ENCODE measurements around the gene EIF5.

The EIF5 gene

DNA sequence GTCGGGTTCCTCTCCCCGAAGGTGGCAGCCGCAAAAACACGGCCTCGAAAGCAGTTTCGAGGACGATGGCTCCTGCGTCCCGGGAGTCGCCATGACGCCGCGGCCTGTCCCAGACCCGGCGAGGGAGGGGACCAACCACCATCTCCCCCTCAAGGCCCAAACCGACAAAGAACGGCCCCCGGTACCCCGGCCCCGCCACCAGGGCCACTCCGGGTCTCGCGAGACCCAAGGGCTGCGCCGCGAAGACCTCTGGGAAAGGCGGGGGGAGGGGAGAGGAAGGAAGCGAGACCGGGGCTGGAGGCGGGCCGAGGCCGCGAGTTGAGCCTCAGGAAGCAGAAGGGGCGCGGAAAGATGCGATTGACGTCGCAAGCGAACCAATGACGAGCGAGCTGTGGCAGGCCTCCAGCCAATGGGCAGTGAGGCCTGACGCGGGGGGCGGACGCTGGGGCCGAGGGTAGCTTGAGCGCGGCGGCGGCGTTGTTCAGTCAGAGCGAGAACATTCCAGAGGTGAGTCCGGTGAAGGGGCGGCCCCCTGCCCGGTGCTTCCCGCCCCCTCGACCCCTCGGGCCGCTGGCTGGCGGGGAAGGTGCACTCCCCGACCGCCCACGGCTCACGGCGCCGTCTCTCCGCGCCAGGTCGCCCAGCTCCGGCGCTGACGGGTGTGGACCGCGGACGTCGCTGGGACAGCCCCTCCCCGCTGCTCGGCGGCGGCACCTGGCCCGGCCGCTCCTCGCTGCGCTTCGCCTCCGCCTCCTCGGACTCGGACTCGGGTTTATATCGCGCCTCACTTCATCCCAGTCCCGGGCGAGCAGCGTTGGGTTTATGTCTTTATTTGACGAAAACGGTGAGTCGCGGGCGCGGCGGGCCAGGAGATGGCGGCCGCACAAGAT is at the start of gene EIF5:
EIF5 (plus strand) TSS at position 484 of the 890 bp plus-strand sequence. CDS start 1,624 bp downstream, outside the sequence.
- Histone ChIP-seq H3K4me3 (ENCODE audit: low read depth in 1 of 2, low read length in 2 of 2) (peak within 1 kb of the TSS; percentile 87 to 97), H3K4me1 (ENCODE audit: insufficient read depth, low read length) (peaks cover 27% of the 10 kb centered on the region), H3K9ac (ENCODE audit: low read length) (peak within 1 kb of the TSS; percentile 94), H3K9me3 (ENCODE audit: low read length) (no peaks in the 10 kb centered on the region), H3K27ac (ENCODE audit: low read depth, low read length) (peak within 1 kb of the TSS; percentile 96), H3K27me3 (ENCODE audit: control insufficient read depth in 1 of 2, insufficient read depth in 2 of 2, low read length in 2 of 2) (no peaks in the 10 kb centered on the region), H3K36me3 (ENCODE audit: insufficient read depth, low read length) (peaks cover 37% of the 10 kb centered on the region)

DNA sequence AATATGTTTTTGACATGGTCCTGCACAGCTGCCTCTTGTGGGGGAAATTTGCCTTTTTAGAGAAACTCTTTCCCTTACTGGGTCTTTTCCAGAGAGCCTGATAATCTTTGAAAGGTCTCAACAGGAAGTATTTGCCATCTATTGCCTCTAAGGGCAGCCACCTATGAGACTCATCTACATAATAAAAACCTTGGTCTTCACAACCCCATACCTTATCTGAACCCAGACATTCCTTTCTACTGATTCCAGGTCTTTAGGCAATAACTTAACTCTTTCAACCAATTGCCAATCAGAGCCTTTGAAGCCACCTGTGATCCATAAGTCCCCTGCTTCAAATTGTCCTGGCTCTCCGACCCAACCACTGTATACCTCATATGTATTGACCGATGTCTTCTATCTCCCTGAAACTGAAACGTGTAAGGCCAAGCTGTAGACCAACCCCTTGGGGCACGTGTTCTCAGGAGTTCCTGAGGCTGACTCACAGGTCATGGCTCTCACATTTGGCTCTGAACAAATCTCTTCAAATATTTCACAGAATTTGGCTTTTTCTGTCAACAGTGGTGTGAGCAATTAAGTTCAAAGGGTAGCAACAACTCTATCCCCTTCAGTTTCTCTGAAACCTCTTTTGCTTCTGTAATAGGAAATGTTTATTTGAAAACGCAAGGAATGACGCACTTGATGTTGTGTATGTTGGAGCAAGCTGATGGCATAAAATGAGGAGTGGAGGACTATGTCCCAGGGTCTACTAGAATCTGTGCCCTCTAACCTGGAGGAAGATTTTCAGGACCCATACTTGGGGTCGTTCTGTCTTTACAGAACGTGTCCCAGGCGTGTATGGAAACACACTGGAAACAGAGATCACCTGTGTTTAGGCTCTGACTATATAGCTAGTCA is 49.2 kb upstream of the EIF5 start:
- Histone ChIP-seq H3K9ac (ENCODE audit: low read length) (no peak overlapping the region), H3K36me3 (ENCODE audit: insufficient read depth, low read length) (no peaks in the 10 kb centered on the region), H3K4me3 (ENCODE audit: low read depth in 1 of 2, low read length in 2 of 2) (no peak overlapping the region), H3K27me3 (ENCODE audit: control insufficient read depth in 1 of 2, insufficient read depth in 2 of 2, low read length in 2 of 2) (peaks cover 0 to 8% of the 10 kb centered on the region in 2 donors), H3K27ac (ENCODE audit: low read depth, low read length) (no peak overlapping the region), H3K9me3 (ENCODE audit: low read length) (no peaks in the 10 kb centered on the region), H3K4me1 (ENCODE audit: insufficient read depth, low read length) (peaks cover 3% of the 10 kb centered on the region)

DNA sequence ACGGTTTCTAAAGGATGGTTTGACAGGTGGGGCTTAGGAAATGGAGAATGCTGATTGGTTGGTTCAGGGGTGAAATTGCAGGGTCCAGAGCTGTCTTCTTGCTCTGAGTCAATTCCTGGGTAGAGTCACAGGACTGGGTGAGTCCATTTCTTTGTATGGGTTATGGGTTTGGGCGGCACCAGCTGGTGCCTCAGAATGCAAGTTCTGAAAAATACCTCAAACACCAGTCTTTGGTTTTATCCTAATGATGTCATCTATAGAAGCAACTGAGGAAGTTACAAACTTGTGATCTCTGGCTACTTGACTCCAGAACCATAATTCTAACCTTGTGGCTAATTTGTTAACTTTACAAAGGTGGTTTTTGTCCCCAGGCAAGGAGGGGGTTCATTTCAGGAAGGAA is 47.6 kb upstream of the EIF5 start:
- Histone ChIP-seq H3K27me3 (ENCODE audit: control insufficient read depth in 1 of 2, insufficient read depth in 2 of 2, low read length in 2 of 2) (peaks cover 0 to 7% of the 10 kb centered on the region in 2 donors), H3K9me3 (ENCODE audit: low read length) (no peaks in the 10 kb centered on the region), H3K27ac (ENCODE audit: low read depth, low read length) (no peak overlapping the region), H3K4me1 (ENCODE audit: insufficient read depth, low read length) (no peaks in the 10 kb centered on the region), H3K9ac (ENCODE audit: low read length) (no peak overlapping the region), H3K4me3 (ENCODE audit: low read depth in 1 of 2, low read length in 2 of 2) (no peak overlapping the region), H3K36me3 (ENCODE audit: insufficient read depth, low read length) (no peaks in the 10 kb centered on the region)

DNA sequence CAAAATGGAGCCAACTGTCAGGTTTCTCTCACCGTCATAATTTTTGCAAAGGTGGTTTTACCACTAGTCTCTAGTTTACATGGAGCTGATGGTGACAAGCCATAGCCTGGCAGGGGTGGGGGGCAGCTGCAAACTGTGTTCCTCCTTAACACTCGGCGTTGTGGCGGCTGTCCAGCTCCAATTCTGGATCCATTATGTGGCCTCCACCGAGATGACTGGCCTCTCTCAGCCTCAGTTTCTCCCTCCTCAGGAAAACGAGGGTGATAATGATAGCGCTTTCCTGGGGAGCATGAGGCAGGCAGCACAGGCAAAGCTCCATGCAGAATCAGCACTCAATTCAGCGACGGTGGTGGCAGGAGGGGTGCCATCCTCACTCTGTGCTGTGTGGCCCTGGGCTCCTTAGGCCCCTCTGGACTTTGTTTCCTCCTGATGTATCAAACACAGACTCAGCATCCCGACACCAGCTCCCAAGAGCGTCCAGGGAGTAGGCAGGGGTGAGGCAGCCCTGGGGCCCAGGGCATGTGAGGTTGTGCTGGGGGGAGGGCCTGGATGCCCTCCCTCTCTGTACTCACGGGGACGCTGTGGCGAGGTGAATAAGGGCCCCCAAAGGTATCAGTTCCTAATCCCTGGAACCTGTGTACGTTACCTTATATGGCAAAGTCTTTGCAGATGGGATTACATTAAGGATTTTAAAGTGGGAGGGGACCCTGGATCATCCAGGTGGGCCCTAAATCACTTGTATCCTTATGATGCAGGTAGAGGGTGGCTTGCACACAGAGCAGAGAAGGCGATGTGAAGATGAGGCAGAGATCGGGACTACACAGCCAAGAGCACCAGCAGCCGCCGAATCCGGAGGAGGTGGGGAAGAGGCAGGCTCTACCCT is 46.8 kb upstream of the EIF5 start:
- no peaks in the 10 kb centered on the region for H3K9me3 ChIP-seq (ENCODE audit: low read length)
- no peak overlapping the region for H3K4me3 ChIP-seq (ENCODE audit: low read depth in 1 of 2, low read length in 2 of 2)
- H3K27me3 ChIP-seq (ENCODE audit: control insufficient read depth in 1 of 2, insufficient read depth in 2 of 2, low read length in 2 of 2) = peaks cover 0 to 7% of the 10 kb centered on the region in 2 donors
- no peaks in the 10 kb centered on the region for H3K4me1 ChIP-seq (ENCODE audit: insufficient read depth, low read length)
- H3K27ac ChIP-seq (ENCODE audit: low read depth, low read length) = no peak overlapping the region
- no peak overlapping the region for H3K9ac ChIP-seq (ENCODE audit: low read length)
- no peaks in the 10 kb centered on the region for H3K36me3 ChIP-seq (ENCODE audit: insufficient read depth, low read length)

DNA sequence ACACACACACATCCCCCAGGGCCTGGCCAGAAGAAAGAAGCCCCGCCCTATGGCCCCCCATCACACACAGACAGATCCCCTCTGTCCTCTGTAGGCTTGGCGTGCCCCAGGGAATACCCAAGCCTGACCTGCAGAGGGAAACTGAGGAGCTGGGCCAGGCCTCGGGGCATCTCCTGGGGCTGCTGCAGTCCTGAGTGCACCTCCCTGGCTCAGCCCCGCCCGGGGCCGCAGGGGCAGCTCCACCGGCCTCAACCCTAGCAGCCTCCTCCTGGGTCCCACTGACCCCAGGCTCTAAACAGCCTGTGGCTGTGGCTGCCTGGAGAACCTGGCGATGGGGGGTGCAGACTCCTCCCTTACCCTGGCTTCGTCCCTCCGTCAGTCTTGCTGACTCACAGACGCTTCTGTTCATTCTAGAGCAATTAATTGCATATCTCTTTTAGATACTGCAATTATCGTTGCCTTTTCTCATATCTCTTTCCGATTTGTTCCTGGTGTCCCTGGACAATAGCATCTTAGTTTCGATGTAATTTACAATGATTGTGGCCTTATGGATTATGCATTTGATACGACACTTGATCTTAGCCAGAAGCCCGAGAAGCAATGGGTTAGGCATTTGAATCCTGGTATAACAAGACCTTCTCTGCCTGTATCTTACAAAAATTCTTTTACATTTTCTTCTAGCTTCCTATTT is 45.8 kb upstream of the EIF5 start:
- no peak overlapping the region for H3K27ac ChIP-seq (ENCODE audit: low read depth, low read length)
- H3K9me3 ChIP-seq (ENCODE audit: low read length) = no peaks in the 10 kb centered on the region
- H3K36me3 ChIP-seq (ENCODE audit: insufficient read depth, low read length) = no peaks in the 10 kb centered on the region
- no peaks in the 10 kb centered on the region for H3K4me1 ChIP-seq (ENCODE audit: insufficient read depth, low read length)
- H3K27me3 ChIP-seq (ENCODE audit: control insufficient read depth in 1 of 2, insufficient read depth in 2 of 2, low read length in 2 of 2) = peaks cover 0 to 8% of the 10 kb centered on the region in 2 donors
- H3K9ac ChIP-seq (ENCODE audit: low read length) = no peak overlapping the region
- no peak overlapping the region for H3K4me3 ChIP-seq (ENCODE audit: low read depth in 1 of 2, low read length in 2 of 2)

DNA sequence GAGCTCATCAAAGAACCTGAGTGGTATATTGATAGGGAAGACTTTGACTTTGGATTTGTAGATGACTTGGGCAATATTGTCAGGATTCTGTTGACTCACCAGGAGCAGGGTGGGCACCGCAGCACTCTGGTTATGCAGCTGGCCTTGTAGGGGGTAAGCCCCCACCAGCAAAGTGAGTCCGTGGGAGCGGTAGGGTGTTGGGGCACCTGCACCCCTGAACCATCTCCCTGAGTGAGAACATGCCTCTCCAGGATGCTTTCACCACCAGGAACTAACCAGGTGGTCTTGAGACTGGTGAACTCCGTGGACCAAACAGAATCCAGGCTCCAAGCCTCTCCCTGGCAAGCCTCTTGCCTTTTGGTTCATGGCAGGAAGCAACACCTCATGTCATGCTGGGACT is 44.0 kb upstream of the EIF5 start:
- no peak overlapping the region for H3K4me3 ChIP-seq (ENCODE audit: low read depth in 1 of 2, low read length in 2 of 2)
- peaks cover 0 to 12% of the 10 kb centered on the region in 2 donors for H3K27me3 ChIP-seq (ENCODE audit: control insufficient read depth in 1 of 2, insufficient read depth in 2 of 2, low read length in 2 of 2)
- no peaks in the 10 kb centered on the region for H3K36me3 ChIP-seq (ENCODE audit: insufficient read depth, low read length)
- no peaks in the 10 kb centered on the region for H3K9me3 ChIP-seq (ENCODE audit: low read length)
- H3K27ac ChIP-seq (ENCODE audit: low read depth, low read length) = no peak overlapping the region
- H3K4me1 ChIP-seq (ENCODE audit: insufficient read depth, low read length) = no peaks in the 10 kb centered on the region
- no peak overlapping the region for H3K9ac ChIP-seq (ENCODE audit: low read length)

DNA sequence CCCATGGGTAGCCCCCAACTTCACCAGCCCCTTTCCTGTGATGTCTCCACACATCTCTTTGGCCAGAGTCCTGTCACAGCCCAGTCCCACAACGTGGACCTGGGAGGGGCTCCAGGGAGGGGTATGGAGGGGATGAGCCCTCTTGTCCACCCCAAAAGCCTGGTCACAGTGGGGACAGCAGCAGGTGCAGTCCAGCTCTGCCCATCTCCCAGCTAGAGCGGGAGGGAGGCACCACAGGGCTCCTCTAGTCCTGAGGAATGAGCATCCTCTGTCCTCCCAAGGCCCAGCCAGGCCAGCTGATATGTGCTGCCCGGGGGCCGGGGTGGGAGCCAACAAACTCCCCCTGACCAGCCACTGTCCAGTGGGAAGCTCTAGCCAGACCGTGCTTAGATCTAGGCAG is 43.5 kb upstream of the EIF5 start:
- Histone ChIP-seq H3K9ac (ENCODE audit: low read length) (no peak overlapping the region), H3K36me3 (ENCODE audit: insufficient read depth, low read length) (no peaks in the 10 kb centered on the region), H3K27ac (ENCODE audit: low read depth, low read length) (no peak overlapping the region), H3K4me3 (ENCODE audit: low read depth in 1 of 2, low read length in 2 of 2) (no peak overlapping the region), H3K4me1 (ENCODE audit: insufficient read depth, low read length) (no peaks in the 10 kb centered on the region), H3K9me3 (ENCODE audit: low read length) (no peaks in the 10 kb centered on the region), H3K27me3 (ENCODE audit: control insufficient read depth in 1 of 2, insufficient read depth in 2 of 2, low read length in 2 of 2) (peaks cover 0 to 12% of the 10 kb centered on the region in 2 donors)

DNA sequence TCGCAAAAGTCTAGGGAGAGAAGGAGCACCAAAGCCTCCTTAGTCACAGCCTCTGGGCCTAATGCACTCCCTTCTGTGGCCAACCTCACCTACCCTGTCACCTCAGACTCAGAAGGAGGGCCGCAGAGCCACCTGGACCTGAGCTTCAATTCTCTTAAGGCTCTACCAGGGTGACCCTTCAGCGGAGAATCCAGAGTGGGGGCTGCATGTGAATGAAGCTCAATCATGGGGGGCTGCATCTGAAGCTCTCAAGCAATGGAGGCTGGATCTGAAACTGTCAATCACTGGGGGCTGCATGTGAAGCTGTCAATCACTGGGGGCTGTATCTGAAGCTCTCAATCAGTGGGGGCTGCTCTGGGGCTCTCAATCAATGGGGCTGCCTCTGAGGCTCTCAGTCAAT is 43.1 kb upstream of the EIF5 start:
- H3K27me3 ChIP-seq (ENCODE audit: control insufficient read depth in 1 of 2, insufficient read depth in 2 of 2, low read length in 2 of 2) = peaks cover 0 to 12% of the 10 kb centered on the region in 2 donors
- no peak overlapping the region for H3K4me3 ChIP-seq (ENCODE audit: low read depth in 1 of 2, low read length in 2 of 2)
- H3K36me3 ChIP-seq (ENCODE audit: insufficient read depth, low read length) = no peaks in the 10 kb centered on the region
- no peak overlapping the region for H3K27ac ChIP-seq (ENCODE audit: low read depth, low read length)
- H3K9ac ChIP-seq (ENCODE audit: low read length) = no peak overlapping the region
- H3K4me1 ChIP-seq (ENCODE audit: insufficient read depth, low read length) = no peaks in the 10 kb centered on the region
- H3K9me3 ChIP-seq (ENCODE audit: low read length) = no peaks in the 10 kb centered on the region

DNA sequence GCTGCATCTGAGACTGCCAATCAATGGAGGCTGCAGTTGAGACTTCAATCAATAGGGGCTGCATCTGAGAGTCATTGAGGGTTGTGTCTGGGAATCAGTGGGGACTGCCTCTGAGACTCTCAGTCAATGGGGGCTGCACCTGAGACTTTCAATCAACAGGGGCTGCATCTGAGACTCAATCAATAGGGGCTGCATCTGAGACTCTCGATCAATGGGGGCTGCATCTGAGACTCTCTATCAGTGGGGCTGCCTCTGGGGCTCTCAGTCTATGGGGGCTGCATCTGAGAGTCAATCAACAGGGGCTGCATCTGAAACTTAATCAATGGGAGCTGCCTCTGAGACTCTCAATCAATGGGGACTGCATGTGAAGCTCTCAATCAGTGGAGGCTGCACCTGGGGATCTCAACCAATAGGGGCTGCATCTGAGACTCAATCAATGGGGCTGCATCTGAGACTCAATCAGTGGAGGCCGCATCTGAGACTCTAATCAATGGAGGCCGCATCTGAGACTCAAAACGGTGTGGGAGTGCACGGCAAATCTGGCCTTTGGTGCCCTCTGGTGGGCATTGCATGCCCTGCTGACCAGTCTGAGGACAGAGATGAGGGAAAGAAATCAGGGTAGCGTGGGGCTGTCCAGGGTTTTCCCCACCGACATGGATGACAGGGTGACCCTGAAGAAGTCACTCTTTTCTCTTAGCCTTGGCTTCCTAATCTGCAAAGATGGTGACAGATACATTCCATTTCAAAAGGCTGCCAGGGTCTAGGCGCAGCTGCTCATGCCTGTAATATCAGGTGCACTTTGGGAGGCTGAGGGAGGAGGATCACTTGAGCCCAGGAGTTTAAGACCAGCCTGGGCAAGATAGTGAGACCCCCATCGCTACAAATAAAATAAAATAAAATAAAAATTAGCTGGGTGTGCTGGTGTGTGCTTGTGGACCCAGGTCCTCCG is 41.3 kb upstream of the EIF5 start:
- H3K27ac ChIP-seq (ENCODE audit: low read depth, low read length) = no peak overlapping the region
- peaks cover 0 to 5% of the 10 kb centered on the region in 2 donors for H3K27me3 ChIP-seq (ENCODE audit: control insufficient read depth in 1 of 2, insufficient read depth in 2 of 2, low read length in 2 of 2)
- H3K9me3 ChIP-seq (ENCODE audit: low read length) = no peaks in the 10 kb centered on the region
- H3K4me3 ChIP-seq (ENCODE audit: low read depth in 1 of 2, low read length in 2 of 2) = no peak overlapping the region
- H3K9ac ChIP-seq (ENCODE audit: low read length) = no peak overlapping the region
- no peaks in the 10 kb centered on the region for H3K36me3 ChIP-seq (ENCODE audit: insufficient read depth, low read length)
- H3K4me1 ChIP-seq (ENCODE audit: insufficient read depth, low read length) = no peaks in the 10 kb centered on the region

DNA sequence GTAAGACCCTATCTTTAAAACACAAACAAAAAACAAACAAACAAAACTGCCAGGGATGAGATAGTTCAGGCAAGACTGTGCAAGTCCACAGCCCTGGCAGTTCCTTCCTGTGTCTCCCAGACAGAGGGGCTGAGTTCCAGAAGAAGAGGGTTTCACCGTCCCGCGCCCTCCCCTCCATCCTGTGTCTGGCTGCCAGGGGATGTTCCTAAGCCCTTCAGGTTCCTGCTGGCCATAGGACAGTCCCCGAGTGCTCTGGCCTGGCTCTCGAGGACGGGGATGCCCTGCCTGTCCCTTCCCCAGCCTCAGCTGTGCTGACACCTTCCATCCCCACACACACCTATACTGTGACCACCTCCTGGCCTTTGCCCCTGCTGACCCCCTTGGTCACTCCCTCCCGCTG is 40.6 kb upstream of the EIF5 start:
- H3K36me3 ChIP-seq (ENCODE audit: insufficient read depth, low read length) = no peaks in the 10 kb centered on the region
- no peaks in the 10 kb centered on the region for H3K4me1 ChIP-seq (ENCODE audit: insufficient read depth, low read length)
- no peak overlapping the region for H3K27ac ChIP-seq (ENCODE audit: low read depth, low read length)
- no peaks in the 10 kb centered on the region for H3K9me3 ChIP-seq (ENCODE audit: low read length)
- no peak overlapping the region for H3K9ac ChIP-seq (ENCODE audit: low read length)
- H3K27me3 ChIP-seq (ENCODE audit: control insufficient read depth in 1 of 2, insufficient read depth in 2 of 2, low read length in 2 of 2) = peaks cover 0 to 5% of the 10 kb centered on the region in 2 donors
- no peak overlapping the region for H3K4me3 ChIP-seq (ENCODE audit: low read depth in 1 of 2, low read length in 2 of 2)
